ENCODE measurements around the gene NCKAP1.

GRCh38 chr2:182977463-182977862 is 60.8 kb downstream of the NCKAP1 start:
- TF ChIP-seq, protein P1, sequence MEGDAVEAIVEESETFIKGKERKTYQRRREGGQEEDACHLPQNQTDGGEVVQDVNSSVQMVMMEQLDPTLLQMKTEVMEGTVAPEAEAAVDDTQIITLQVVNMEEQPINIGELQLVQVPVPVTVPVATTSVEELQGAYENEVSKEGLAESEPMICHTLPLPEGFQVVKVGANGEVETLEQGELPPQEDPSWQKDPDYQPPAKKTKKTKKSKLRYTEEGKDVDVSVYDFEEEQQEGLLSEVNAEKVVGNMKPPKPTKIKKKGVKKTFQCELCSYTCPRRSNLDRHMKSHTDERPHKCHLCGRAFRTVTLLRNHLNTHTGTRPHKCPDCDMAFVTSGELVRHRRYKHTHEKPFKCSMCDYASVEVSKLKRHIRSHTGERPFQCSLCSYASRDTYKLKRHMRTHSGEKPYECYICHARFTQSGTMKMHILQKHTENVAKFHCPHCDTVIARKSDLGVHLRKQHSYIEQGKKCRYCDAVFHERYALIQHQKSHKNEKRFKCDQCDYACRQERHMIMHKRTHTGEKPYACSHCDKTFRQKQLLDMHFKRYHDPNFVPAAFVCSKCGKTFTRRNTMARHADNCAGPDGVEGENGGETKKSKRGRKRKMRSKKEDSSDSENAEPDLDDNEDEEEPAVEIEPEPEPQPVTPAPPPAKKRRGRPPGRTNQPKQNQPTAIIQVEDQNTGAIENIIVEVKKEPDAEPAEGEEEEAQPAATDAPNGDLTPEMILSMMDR (IDR thresholded peaks at IDR 0.05; ENCODE audit: low read depth, low read length), result no peak
- TF ChIP-seq, protein P2, sequence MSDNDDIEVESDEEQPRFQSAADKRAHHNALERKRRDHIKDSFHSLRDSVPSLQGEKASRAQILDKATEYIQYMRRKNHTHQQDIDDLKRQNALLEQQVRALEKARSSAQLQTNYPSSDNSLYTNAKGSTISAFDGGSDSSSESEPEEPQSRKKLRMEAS (IDR thresholded peaks at IDR 0.05; ENCODE audit: low read depth, low read length), result no peak
- TF ChIP-seq POLR2A (IDR thresholded peaks at IDR 0.05; ENCODE audit: extremely low read depth, insufficient read length), result no peak
- no peak for TF ChIP-seq MYC (IDR thresholded peaks at IDR 0.05; ENCODE audit: low read depth, low read length)
